Stimulated activated CD4-positive, alpha-beta T cell treated with anti-CD3 and anti-CD28 coated beads, Interleukin-15, amount 100 ng/mL, for 48 hours (primary cell): ENCODE data around the gene SP3.

ENCODE experiments used
- DNase-seq, 2 donors: peaks; one replicate each; pipeline ENCODE4 v3.0.0-alpha.2; 2020; ENCODE audit warnings: low read depth in 2 of 2

Gene SP3

DNA sequence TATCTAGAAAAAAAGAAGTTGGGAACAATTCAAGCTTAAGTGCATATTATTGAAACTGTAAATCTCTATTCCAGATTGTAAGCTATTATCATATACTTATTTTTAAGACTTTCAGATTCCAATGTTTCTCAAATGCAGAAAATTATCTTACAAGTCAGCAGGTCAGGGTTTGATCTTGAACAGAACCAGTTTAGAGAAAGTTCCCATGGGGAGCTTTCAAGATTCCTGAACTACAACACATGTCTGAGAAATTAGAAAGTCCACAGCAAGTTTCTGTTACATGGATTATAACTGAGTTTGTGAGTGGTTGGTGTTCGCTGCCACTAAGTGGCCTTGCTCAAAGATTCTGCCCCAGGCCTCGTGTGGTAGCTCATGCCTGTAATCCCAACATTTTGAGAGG lies 31.6 kb upstream of the SP3 start:
- no peak for DNase-seq

- no peak for DNase-seq
These were observed 28.3 kb upstream of the SP3 start for GRCh38 chr2:173993459-173993858.

DNA sequence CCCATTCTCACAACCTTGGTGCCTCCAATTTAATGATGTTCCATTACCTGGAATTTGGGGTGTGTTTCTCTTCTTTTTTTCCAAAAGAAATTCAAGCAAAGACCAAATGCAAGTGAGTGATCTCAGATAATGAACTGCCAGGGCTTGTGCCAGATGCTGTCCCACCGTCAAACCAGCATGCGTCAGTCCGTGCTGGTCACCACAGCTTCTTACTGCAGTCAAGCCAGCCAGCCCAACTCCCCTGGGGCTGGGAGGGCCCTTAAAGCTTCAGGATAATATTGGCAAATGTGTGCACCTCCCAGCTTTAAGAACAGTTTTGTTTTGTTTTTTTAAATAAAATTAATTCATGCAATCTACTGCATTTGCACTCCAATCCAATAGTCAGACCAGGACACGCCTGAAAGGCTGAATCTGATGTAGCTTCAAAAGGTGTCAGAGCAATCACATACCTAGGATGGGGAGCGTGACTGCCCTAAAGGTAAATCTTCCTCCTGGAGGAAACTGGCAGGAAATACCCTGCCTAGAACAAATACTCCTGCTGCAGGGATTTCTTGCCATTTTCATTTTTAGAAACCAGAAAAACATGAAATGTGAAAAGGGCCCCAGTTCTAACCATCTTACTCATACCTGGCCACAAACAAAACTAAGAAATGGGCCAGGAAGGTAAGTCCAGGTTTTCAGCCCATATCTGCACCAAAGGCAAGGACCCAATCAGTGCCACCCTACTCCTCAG lies 26.8 kb upstream of the SP3 start:
- no peak for DNase-seq

- no peak for DNase-seq
These were observed 26.0 kb upstream of the SP3 start for GRCh38 chr2:173990970-173991819.

GRCh38 chr2:173990245-173990644 lies 25.1 kb upstream of the SP3 start:
- DNase-seq = no peak

- DNase-seq = no peak
These were observed 24.7 kb upstream of the SP3 start for GRCh38 chr2:173989884-173990215.

DNA sequence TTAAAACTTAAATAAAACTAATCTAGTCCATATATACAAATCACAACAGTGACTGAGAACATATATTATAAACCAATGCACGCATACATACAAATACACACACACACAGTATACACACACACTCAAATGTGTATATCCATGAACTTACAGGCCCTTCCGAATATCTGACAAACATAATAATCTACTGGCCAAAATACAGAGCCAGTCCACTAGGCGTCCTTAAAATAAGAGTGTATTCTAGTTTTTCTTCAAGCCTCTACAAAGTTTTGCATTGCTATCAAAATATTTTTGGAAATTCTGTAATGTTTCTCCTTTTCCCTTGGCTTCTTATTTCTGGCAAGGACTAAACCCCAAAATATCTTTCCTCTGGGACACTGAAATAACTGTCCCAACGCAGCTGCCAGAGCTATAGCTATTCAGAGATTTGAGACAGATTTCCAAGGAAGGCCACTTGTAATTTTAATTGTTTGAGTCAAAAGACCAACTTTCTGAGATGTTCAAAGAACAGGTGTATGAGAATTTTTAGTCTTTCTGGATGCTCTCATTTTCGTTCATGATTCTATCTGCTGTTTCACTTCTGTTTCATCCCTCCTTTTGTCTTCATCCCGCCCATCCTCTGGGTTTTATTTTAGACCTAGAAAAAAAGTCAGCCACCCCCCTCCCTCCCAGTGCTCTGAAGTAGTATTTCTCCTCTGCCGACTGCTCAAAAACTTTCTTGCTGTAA lies 24.1 kb upstream of the SP3 start:
- DNase-seq = no peak

DNA sequence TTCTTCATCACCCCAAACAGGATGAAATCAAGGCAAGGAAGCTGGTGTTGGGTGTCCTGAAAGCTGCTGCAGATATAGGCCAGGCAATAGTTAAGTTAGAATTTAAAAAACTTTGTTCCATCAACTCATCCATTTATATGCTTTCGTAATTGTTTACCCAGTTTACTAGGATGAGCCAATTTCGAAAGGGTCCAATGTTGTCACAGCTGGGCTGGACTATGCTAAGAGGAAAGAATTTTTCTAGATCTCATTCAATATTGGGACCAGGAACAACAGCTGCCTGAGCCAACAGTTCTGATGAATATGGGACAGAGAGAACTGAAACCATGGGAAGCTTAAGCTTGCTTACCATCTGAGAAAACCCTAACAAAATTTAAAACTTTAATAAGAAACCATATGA lies 21.6 kb upstream of the SP3 start:
- no peak for DNase-seq

- DNase-seq = no peak
These were observed 20.4 kb upstream of the SP3 start for GRCh38 chr2:173985605-173985992.

DNA sequence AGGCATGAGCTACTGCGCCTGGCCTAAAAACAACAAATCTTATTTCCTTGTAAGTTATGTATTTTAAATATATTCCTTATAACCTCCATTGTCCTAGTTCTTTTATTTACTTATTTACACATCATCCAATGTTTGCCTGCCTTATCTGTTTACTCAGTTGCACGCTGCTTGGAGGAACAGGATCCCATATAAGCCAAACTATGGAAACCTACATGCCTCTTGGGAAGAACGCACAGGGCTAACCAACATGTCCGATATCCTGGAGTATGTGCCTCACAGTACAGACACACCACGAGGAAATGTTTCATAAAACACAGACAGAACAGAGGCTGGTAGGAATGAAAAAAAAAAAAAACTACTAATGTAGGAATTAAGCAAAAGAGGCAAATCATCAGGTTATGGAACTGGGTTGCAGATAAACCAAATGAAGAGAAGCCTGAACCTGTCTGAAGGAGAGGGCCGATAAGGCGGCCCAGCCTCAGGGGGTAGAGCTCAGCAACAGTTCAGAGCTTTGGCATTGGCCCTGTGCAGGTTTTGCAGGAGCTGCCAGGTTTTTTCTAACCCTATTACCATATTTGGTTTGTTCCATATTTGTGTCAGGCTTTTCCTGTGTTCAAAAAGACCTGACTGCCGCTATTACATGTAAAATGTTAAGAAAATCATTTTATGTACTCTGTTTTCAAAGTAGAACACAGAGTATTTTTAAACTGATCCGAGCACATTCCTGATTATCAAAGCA lies 19.9 kb upstream of the SP3 start:
- DNase-seq = no peak

DNA sequence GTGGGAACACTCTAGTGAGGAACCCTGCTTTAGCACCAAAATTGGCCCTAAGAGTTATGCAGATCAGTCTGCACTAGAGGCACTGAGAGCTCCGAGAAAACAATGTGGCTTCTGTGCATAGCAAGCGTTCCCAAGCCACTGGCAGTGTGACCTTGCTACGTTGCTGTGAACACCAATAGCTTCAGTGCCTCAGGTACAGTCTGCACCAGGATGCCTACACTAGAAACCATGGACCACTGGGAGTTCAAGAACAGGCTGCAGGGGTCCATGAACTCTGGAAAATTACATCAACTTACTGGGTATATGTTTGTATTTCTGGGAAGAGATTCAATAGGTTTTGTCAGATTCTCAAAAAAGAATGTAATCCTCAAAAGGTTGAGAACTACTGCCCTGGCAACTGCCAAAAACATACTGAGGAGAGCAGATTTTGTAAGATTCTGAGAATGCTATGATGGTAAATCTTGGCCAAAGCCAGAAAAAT lies 18.3 kb upstream of the SP3 start:
- no peak for DNase-seq

DNA sequence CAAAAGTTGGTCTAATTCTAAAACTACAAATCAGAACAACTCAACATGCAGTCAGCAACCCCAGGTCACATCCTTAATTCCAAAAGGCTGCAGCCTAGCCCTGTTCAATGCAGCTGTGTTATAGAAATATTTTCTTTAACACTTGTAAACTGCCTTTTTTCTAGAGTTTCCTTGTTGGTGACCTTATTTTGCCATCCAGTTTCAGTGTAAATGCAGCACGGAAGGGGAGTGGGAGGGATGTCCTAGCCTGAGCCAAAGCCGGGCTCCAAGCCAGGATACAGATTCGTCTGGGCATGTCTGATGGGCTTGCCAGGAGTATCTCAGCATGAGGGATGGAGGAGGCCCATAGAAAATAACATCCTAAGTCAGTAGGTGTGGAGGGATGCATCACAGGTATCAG lies 17.7 kb upstream of the SP3 start:
- DNase-seq = no peak

GRCh38 chr2:173982182-173982714 lies 17.1 kb upstream of the SP3 start:
- DNase-seq = no peak

GRCh38 chr2:173981520-173981919 lies 16.3 kb upstream of the SP3 start:
- no peak for DNase-seq

DNA sequence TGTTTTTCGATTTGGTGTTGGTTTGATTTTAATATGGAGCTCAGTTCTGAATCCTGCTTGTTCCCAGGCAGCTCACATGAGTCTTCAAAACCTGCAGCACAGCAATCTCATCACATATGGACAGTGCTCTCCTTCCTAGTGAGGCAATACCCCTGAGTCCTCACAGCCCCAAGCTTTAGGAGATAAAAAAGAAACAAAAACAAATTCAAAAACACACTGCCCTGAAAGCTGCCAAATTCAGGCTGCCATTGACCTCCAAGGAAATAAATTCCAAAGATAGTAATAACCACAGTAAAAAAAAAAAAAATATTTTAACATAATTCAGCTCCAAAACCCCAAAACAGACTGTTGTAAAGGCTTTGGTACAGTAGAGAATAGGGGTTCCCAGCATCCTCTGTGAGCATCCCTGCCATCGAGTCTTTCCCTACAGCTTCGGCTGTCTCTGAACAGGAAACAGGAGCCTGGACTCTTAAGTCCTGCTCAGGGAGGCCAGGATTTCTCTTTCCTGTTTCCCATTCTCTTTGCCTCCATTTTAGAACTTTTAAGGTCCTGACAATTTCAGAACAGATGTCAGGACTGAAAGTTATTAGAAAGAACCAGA lies 14.7 kb upstream of the SP3 start:
- DNase-seq = no peak

DNA sequence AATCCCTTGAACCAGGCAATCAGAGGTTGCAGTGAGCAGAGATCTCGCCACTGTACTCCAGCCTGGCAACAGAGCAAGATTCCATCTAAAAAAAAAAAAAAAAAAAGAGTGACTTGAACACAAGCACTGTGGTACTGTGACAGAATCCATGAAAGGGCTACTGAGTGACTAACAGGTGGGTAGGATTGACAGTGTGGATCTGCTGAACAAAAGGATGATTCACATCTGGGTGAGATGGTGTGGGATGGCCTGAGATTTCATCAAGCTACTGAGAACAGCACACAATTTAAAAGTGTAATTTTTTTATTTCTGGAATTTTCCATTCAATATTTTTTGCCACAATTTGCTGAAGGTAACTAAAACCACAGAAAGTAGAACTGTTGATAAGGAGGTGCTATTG lies 13.3 kb upstream of the SP3 start:
- DNase-seq = peak; percentile 24 to 30

DNA sequence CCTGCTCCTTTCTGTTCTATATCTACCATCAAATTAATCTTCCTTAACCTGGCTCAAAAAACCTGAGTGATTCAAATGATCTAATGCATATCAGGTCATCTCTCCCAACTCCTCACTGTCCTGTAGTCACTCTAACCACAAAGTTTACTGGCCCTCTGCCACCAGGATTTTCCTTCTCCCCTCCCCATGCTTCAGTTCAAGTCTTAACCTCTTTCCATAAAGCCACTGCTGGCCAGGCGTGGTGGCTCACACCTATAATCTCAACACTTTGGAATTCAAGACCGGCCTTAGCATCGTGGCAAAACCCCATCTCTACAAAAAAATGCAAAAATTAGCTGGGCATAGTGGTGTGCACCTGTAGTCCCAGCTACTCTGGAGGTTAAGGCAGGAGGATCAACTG lies 7.5 kb upstream of the SP3 start:
- no peak for DNase-seq

- DNase-seq = no peak
These were observed 7.0 kb upstream of the SP3 start for GRCh38 chr2:173972165-173972564.

DNA sequence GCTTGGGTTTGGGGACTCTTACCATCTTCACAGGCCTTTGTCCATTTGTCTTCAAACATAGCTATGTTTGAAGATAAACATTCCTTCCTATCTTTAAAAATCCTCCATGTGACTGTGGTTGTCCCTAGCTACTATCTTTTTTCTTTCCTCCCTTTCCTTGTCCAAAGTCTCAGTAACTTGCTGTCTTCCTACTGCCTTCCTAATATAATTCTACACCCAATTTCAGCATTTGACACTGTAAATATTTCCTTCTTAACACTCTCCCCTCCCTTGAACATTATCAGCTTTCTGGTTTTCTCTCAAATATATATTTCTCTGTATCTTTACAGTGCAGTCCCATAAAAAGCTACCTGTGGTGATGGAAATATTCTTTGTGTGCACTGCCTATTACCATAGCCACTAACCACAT lies 5.3 kb upstream of the SP3 start:
- no peak for DNase-seq

DNA sequence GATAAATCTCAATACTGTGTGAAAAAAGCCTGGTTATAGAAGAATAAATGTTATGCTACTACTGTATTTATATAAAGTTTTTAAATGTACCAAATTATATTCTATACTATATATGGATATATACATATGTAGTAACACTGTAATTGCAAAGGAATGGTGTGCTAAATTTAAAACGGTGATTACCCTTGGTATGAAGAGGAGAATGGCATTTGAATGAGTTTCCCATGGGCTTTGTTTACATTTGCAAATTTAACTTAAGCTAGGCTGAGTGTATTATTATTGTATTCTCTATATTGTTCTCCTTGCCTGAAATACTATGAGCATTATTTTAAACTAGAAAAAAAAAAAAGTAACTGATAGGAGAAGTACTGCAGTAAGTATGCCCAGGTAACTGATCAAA lies 4.7 kb upstream of the SP3 start:
- no peak for DNase-seq

DNA sequence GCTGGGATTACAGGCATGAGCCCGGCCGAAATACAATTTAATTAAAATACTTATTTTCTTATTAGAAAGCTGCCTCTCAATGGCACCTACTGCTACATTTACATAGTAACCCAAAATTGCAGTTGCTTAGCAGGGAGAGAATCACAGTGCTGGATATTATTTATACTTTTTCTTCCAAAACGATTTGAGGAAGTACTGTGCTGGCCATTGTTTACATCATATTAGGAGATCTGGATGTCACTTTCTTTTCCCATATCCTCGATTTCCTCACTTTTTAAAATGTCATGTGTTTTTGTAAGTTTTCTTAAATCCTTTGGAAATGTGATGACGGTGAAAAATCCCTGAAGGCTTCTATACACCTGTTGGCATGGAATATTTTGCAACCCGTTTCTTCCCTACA lies 3.4 kb upstream of the SP3 start:
- DNase-seq = no peak
